Activated CD8-positive, alpha-beta T cell treated with anti-CD3 and anti-CD28 coated beads for 36 hours (primary cell): ENCODE results near the gene STPG4. TPM values are rescaled to one million over a fixed set of nuclear protein-coding genes. Genes with fewer than 3 reads are reported as not detected.

ENCODE experiments used
- ATAC-seq: fragments of 200-7000 bp; cut with Tn5 transposase; one replicate; pipeline ENCODE4 v1.10.0; 2021; ENCODE audit warnings: mild to moderate bottlenecking, moderate library complexity
- CTCF ChIA-PET: fragments of 350-600 bp; sonication (Branson Sonifier 250); formaldehyde crosslinking; loops from one replicate; lab custom pipeline; 2021; ENCODE audit warnings: antibody characterized with exemption; lab: Charles Lee
- POLR2A ChIA-PET: fragments of 350-600 bp; sonication (Branson Sonifier 250); formaldehyde crosslinking; loops from one replicate; lab custom pipeline; 2021; ENCODE audit warnings: antibody characterized with exemption; lab: Charles Lee
- DNase-seq: peaks from one replicate; pipeline ENCODE4 v3.0.0-alpha.2; 2020
- H3K27ac Mint-ChIP-seq: one replicate; pipeline ENCODE4 v1.8.0; 2021; ENCODE audit warnings: mild to moderate bottlenecking, mixed read lengths
- H3K27me3 Mint-ChIP-seq: one replicate; pipeline ENCODE4 v1.8.0; 2021; ENCODE audit warnings: mixed read lengths
- H3K36me3 Mint-ChIP-seq: one replicate; pipeline ENCODE4 v1.8.0; 2021; ENCODE audit warnings: low read depth, mixed read lengths
- H3K4me1 Mint-ChIP-seq: one replicate; pipeline ENCODE4 v1.8.0; 2021; ENCODE audit warnings: low read depth, mixed read lengths
- H3K4me3 Mint-ChIP-seq: one replicate; pipeline ENCODE4 v1.8.0; 2021; ENCODE audit warnings: mild to moderate bottlenecking, moderate library complexity, mixed read lengths
- H3K9me3 Mint-ChIP-seq: one replicate; pipeline ENCODE4 v1.8.0; 2021; ENCODE audit warnings: mixed read lengths
- CTCF ChIP-seq: fragments of 200-600 bp; IDR thresholded peaks from one replicate; pipeline ENCODE4 v1.8.0; 2022; ENCODE audit warnings: antibody characterized with exemption, mild to moderate bottlenecking
- intact Hi-C: fragments of 100-400 bp; cut with micrococcal nuclease; formaldehyde crosslinking; loops from one replicate; pipeline ENCODE4 v1.10.0; 2022
- total RNA-seq, 2 experiments: library from RNA; stranded (reverse); gene quantifications; one replicate each; pipeline ENCODE4 v1.2.3, GENCODE V29; 2021

The STPG4 gene
- total RNA-seq, 2 experiments from 2014 or later, result not detected

GRCh38 chr2:47038656-47039488, 116.2 kb downstream of the STPG4 start:
- H3K27me3 Mint-ChIP-seq, result no peaks in the 10 kb centered on the region
- H3K9me3 Mint-ChIP-seq, result no peaks in the 10 kb centered on the region
- ChIA-PET POLR2A (no interaction called here), CTCF (interaction anchor here (1.6 kb wide), 1 partner anchor 284 kb away, joined by 4 read pairs; no protein-coding TSS in a partner anchor)
- no peak overlapping the region for H3K4me3 Mint-ChIP-seq
- DNase-seq, result peak; percentile 70
- intact Hi-C loops, result no loop called here
- TF ChIP-seq CTCF, result no peak
- H3K36me3 Mint-ChIP-seq, result peaks cover 8% of the 10 kb centered on the region
- peaks cover 19% of the 10 kb centered on the region for H3K4me1 Mint-ChIP-seq
- H3K27ac Mint-ChIP-seq, result peak overlapping the region; percentile 89
- ATAC-seq, result peak; percentile 88

GRCh38 chr2:47037678-47038077, 117.4 kb downstream of the STPG4 start:
- no peak for ATAC-seq
- H3K27me3 Mint-ChIP-seq, result no peaks in the 10 kb centered on the region
- ChIA-PET POLR2A (no interaction called here), CTCF (interaction anchor here (1.1 kb wide), 1 partner anchor 286 kb away, joined by 3 read pairs; no protein-coding TSS in a partner anchor)
- TF ChIP-seq CTCF, result no peak
- H3K4me1 Mint-ChIP-seq, result peaks cover 19% of the 10 kb centered on the region
- no peak for DNase-seq
- no peaks in the 10 kb centered on the region for H3K9me3 Mint-ChIP-seq
- H3K4me3 Mint-ChIP-seq, result no peak overlapping the region
- peaks cover 12% of the 10 kb centered on the region for H3K36me3 Mint-ChIP-seq
- no peak overlapping the region for H3K27ac Mint-ChIP-seq
- intact Hi-C loops, result no loop called here

Other genes with a start within 250 kb of the STPG4 start
- gene MCFD2, start 239.5 kb downstream of the STPG4 start, total RNA-seq, result 10 to 100 TPM; 27.7 to 31.8 TPM
- gene TTC7A, start 214.1 kb downstream of the STPG4 start, total RNA-seq, result 10 to 100 TPM; 51.6 to 54.7 TPM
- 100 to 1,000 TPM; 399 to 415 TPM for gene CALM2, start 21.2 kb upstream of the STPG4 start, total RNA-seq
- gene EPCAM, start 214.0 kb upstream of the STPG4 start, total RNA-seq, result under 1 TPM; 0.22 to 0.59 TPM
- gene MSH2, start 247.8 kb upstream of the STPG4 start, total RNA-seq, result 10 to 100 TPM; 56.9 to 59.2 TPM